B cell (primary cell): ENCODE data around the gene FBXO24. TPM values are rescaled to one million over a fixed set of nuclear protein-coding genes. Genes with fewer than 3 reads are reported as not detected.

Source experiments
- polyA plus RNA-seq: library from polyadenylated mRNA; depleted of rRNA; stranded (reverse); fragments of >200 nt; gene quantifications from 2 replicates; pipeline ENCODE4 v1.2.3, GENCODE V29; 2012
- small RNA-seq: library from RNA; depleted of rRNA; stranded (forward); fragments of <200 nt; gene quantifications from one replicate; pipeline ENCODE3, GENCODE V24; 2012; ENCODE audit warnings: low replicate concordance, low read depth; ENCODE audit not compliant: insufficient read length
- total RNA-seq, 2 donors: library from RNA; stranded (reverse); fragments of 120-200 nt in 1 of 2; gene quantifications; 1 replicate in 1 of 2; 2 replicates in 1 of 2; pipeline versions ENCODE4 v1.2.3 to v1.2.4, GENCODE V29; 2013 to 2022

FBXO24 gene
- total and polyA plus RNA-seq, 2 donors (not counting 1 experiment from before 2014, with no cell fraction given): 1.2 to 1.6 TPM

Small RNA genes within 50 kb of the gene (small RNA-seq; reads per million reads assigned to genes)
- gene SAP25: not detected

Other genes with a start within 250 kb of the FBXO24 start
- gene PILRB, start 228.2 kb upstream of the FBXO24 start, total RNA-seq: 162 and 174 TPM in 2 replicates
- 304 and 391 TPM in 2 replicates for gene PILRB, start 228.2 kb upstream of the FBXO24 start, polyA plus RNA-seq
- gene PILRA, start 212.8 kb upstream of the FBXO24 start, total RNA-seq: 9.8 and 10.3 TPM in 2 replicates
- gene PILRA, start 212.8 kb upstream of the FBXO24 start, polyA plus RNA-seq: 8.4 and 23.0 TPM in 2 replicates
- gene ZCWPW1, start 157.6 kb upstream of the FBXO24 start, total RNA-seq: 22.7 and 28.0 TPM in 2 replicates
- 11.3 and 16.5 TPM in 2 replicates for gene ZCWPW1, start 157.6 kb upstream of the FBXO24 start, polyA plus RNA-seq
- gene MEPCE, start 156.5 kb upstream of the FBXO24 start, total RNA-seq: 90.6 and 96.3 TPM in 2 replicates
- gene MEPCE, start 156.5 kb upstream of the FBXO24 start, polyA plus RNA-seq: 54.5 and 57.2 TPM in 2 replicates
- 55.2 and 60.5 TPM in 2 replicates for gene PPP1R35, start 149.8 kb upstream of the FBXO24 start, total RNA-seq
- 65.0 and 104 TPM in 2 replicates for gene PPP1R35, start 149.8 kb upstream of the FBXO24 start, polyA plus RNA-seq
- 2.9 and 3.7 TPM in 2 replicates for gene SPACDR, start 122.1 kb upstream of the FBXO24 start, total RNA-seq
- 2.1 and 2.9 TPM in 2 replicates for gene SPACDR, start 122.1 kb upstream of the FBXO24 start, polyA plus RNA-seq
- gene TSC22D4, start 107.1 kb upstream of the FBXO24 start, total RNA-seq: 92.8 and 95.0 TPM in 2 replicates
- 55.5 and 80.2 TPM in 2 replicates for gene TSC22D4, start 107.1 kb upstream of the FBXO24 start, polyA plus RNA-seq
- gene NYAP1, start 102.4 kb upstream of the FBXO24 start, total RNA-seq: not detected in 2 replicates
- gene NYAP1, start 102.4 kb upstream of the FBXO24 start, polyA plus RNA-seq: 0.06 TPM in 1 of 2 replicates, not detected in the other
- 11.0 and 11.6 TPM in 2 replicates for gene AGFG2, start 47.1 kb upstream of the FBXO24 start, total RNA-seq
- gene AGFG2, start 47.1 kb upstream of the FBXO24 start, polyA plus RNA-seq: 5.6 and 11.0 TPM in 2 replicates
- 46.3 and 51.7 TPM in 2 replicates for gene SAP25, start 12.4 kb upstream of the FBXO24 start, total RNA-seq
- 63.5 and 71.9 TPM in 2 replicates for gene SAP25, start 12.4 kb upstream of the FBXO24 start, polyA plus RNA-seq
- 288 and 289 TPM in 2 replicates for gene LRCH4, start 199 bp upstream of the FBXO24 start, total RNA-seq
- 289 and 294 TPM in 2 replicates for gene LRCH4, start 199 bp upstream of the FBXO24 start, polyA plus RNA-seq
- 14.3 and 17.5 TPM in 2 replicates for gene PCOLCE, start 16.0 kb downstream of the FBXO24 start, total RNA-seq
- 4.9 and 5.3 TPM in 2 replicates for gene PCOLCE, start 16.0 kb downstream of the FBXO24 start, polyA plus RNA-seq
- gene MOSPD3, start 26.2 kb downstream of the FBXO24 start, total RNA-seq: 17.3 and 18.8 TPM in 2 replicates
- gene MOSPD3, start 26.2 kb downstream of the FBXO24 start, polyA plus RNA-seq: 16.7 and 19.2 TPM in 2 replicates
- gene TFR2, start 55.2 kb downstream of the FBXO24 start, total RNA-seq: 8.3 and 10.0 TPM in 2 replicates
- 4.2 and 5.9 TPM in 2 replicates for gene TFR2, start 55.2 kb downstream of the FBXO24 start, polyA plus RNA-seq
- gene ACTL6B, start 70.1 kb downstream of the FBXO24 start, total RNA-seq: not detected in 2 replicates
- gene ACTL6B, start 70.1 kb downstream of the FBXO24 start, polyA plus RNA-seq: not detected in 2 replicates
- 127 TPM in 2 replicates for gene GNB2, start 87.4 kb downstream of the FBXO24 start, total RNA-seq
- gene GNB2, start 87.4 kb downstream of the FBXO24 start, polyA plus RNA-seq: 211 and 221 TPM in 2 replicates
- 134 and 140 TPM in 2 replicates for gene GIGYF1, start 107.9 kb downstream of the FBXO24 start, total RNA-seq
- 45.9 and 47.1 TPM in 2 replicates for gene GIGYF1, start 107.9 kb downstream of the FBXO24 start, polyA plus RNA-seq
- 13.0 and 14.4 TPM in 2 replicates for gene POP7, start 119.8 kb downstream of the FBXO24 start, total RNA-seq
- gene POP7, start 119.8 kb downstream of the FBXO24 start, polyA plus RNA-seq: 8.8 and 15.2 TPM in 2 replicates
- gene EPO, start 134.1 kb downstream of the FBXO24 start, total RNA-seq: not detected in 2 replicates
- 0.10 TPM in 1 of 2 replicates, not detected in the other for gene EPO, start 134.1 kb downstream of the FBXO24 start, polyA plus RNA-seq
- gene ZAN, start 147.3 kb downstream of the FBXO24 start, total RNA-seq: not detected in 2 replicates
- not detected in 2 replicates for gene ZAN, start 147.3 kb downstream of the FBXO24 start, polyA plus RNA-seq
- gene EPHB4, start 241.2 kb downstream of the FBXO24 start, total RNA-seq: 3.3 and 3.9 TPM in 2 replicates
- 12.0 and 15.2 TPM in 2 replicates for gene EPHB4, start 241.2 kb downstream of the FBXO24 start, polyA plus RNA-seq